Measurements from ENCODE around the gene AEN. TPM values are rescaled to one million over a fixed set of nuclear protein-coding genes. Genes with fewer than 3 reads are reported as not detected.
A peak's percentile ranks its signal among the peaks of the same experiment; 100 is the strongest.
"Not testable (repeated sequence)": the region's sequence is repeated elsewhere in the genome, so short reads cannot be mapped to it uniquely, and the experiment has no call there.

The AEN gene
- total RNA-seq, 1 experiment from 2014 or later: 67.6 TPM

DNA sequence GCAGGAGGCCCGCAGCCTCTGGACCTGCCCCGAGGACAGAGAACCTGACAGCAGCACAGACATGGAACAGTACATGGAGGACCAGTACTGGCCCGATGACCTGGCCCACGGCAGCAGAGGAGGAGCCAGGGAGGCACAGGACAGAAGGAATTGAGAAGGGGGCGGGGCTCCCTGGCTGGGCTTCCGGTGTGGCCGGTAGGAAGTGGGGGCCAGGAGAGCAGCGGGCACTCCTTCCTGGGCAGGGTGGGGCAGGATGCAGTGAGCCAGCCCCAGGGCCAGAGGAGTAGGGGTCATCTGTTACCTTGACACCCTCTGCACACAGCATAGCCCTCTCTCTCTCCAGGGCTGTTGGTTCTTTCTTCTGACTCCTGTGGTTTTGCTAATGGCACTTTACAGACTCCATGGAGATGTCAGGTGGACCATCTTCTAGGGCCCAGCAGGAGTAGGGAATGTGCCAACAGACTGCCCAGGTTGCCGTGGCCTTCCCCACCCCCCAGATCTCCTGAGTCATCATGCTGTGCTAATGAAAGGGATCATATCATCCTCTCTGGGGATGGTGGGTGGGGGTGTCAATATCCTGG, 9.1 kb downstream of the AEN start:
- H3K9me3 Mint-ChIP-seq (ENCODE audit: unreplicated experiment): no peaks in the 10 kb centered on the region
- peaks cover 36% of the 10 kb centered on the region for H3K4me1 Mint-ChIP-seq (ENCODE audit: insufficient read depth, unreplicated experiment)
- ChIA-PET POLR2A (interaction anchor here (0.7 to 1.1 kb wide), 2 partner anchors 8 to 165 kb away, joined by 3 to 5 read pairs; partner anchors contain the start of gene ISG20), CTCF (interaction anchor here (0.6 kb wide), 1 partner anchor 275 kb away, joined by 3 read pairs; no protein-coding TSS in a partner anchor)
- H3K27me3 Mint-ChIP-seq (ENCODE audit: insufficient read depth, unreplicated experiment): no peaks in the 10 kb centered on the region
- no peak for TF ChIP-seq CTCF (IDR thresholded peaks at IDR 0.05; ENCODE audit: unreplicated experiment)
- no peak overlapping the region for H3K4me3 Mint-ChIP-seq (ENCODE audit: unreplicated experiment)
- BruUV-seq (replicated peaks): no TSS peak
- DNase-seq (ENCODE audit: unreplicated experiment): peak; percentile 55
- peak overlapping the region; percentile 49 for H3K27ac Mint-ChIP-seq (ENCODE audit: low read depth, unreplicated experiment)
- intact Hi-C loops (cut with micrococcal nuclease): no loop called here
- H3K36me3 Mint-ChIP-seq (ENCODE audit: insufficient read depth, unreplicated experiment): peaks cover 89% of the 10 kb centered on the region

DNA sequence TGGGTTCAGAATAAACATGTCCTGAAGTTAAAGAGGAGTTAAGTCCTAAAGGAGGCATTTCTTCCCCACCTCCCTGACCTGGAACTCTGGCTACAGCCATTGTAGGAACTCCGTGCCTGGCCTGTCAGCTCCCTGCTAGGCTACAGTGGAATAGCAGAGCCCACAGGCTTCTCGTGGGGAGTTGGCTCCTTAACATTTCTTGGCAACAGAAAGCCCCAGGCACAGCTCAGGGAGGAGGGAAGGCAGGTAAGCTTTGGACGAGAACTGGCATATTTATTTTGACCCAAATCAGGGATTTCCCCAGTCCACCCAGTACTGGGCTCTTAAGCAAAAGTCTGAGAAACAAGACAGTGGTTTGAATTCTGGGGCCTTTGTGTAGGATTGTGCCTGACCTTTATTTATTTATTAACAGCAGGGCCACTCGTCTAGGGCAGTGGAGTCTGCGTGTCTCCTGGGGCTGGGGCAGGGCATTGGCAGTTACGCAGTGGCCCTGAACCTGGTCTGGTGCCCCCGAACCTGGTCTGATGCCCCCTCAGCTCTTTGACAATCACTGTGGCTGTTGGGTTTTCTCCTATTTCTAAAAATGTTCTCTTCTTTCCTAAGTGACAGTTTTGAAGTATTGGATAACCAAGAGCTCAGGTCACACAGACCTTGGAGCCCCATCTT, 9.8 kb downstream of the AEN start:
- intact Hi-C loops (cut with micrococcal nuclease): no loop called here
- Mint-ChIP-seq H3K36me3 (ENCODE audit: insufficient read depth, unreplicated experiment) (peaks cover 88% of the 10 kb centered on the region), H3K9me3 (ENCODE audit: unreplicated experiment) (no peaks in the 10 kb centered on the region), H3K27me3 (ENCODE audit: insufficient read depth, unreplicated experiment) (no peaks in the 10 kb centered on the region), H3K27ac (ENCODE audit: low read depth, unreplicated experiment) (peak overlapping the region; percentile 49), H3K4me3 (ENCODE audit: unreplicated experiment) (no peak overlapping the region), H3K4me1 (ENCODE audit: insufficient read depth, unreplicated experiment) (peaks cover 36% of the 10 kb centered on the region)
- no TSS peak for BruUV-seq (replicated peaks)
- POLR2A ChIA-PET: interaction anchor here (1.1 kb wide), 1 partner anchor 8 kb away, joined by 5 read pairs; the partner anchor contains the start of gene ISG20
- CTCF ChIA-PET: interaction anchor here (0.6 to 1.4 kb wide), 2 partner anchors 163 to 183 kb away, joined by 4 to 5 read pairs; partner anchors contain the start of genes MRPL46 and MRPS11
- no peak for DNase-seq (ENCODE audit: unreplicated experiment)
- TF ChIP-seq CTCF (IDR thresholded peaks at IDR 0.05; ENCODE audit: unreplicated experiment): no peak

- Mint-ChIP-seq H3K27me3 (ENCODE audit: insufficient read depth, unreplicated experiment) (no peaks in the 10 kb centered on the region), H3K27ac (ENCODE audit: low read depth, unreplicated experiment) (peak overlapping the region; percentile 49), H3K9me3 (ENCODE audit: unreplicated experiment) (no peaks in the 10 kb centered on the region), H3K4me3 (ENCODE audit: unreplicated experiment) (no peak overlapping the region), H3K4me1 (ENCODE audit: insufficient read depth, unreplicated experiment) (peaks cover 42% of the 10 kb centered on the region), H3K36me3 (ENCODE audit: insufficient read depth, unreplicated experiment) (peaks cover 81% of the 10 kb centered on the region)
- TF ChIP-seq CTCF (IDR thresholded peaks at IDR 0.05; ENCODE audit: unreplicated experiment): no peak
- DNase-seq (ENCODE audit: unreplicated experiment): no peak
- ChIA-PET POLR2A (interaction anchor here (2.2 kb wide), 1 partner anchor 10 kb away, joined by 8 read pairs; the partner anchor contains the start of gene AEN), CTCF (interaction anchor here (0.6 to 1.4 kb wide), 3 partner anchors 164 to 402 kb away, joined by 4 to 5 read pairs (median 4); partner anchors contain the start of genes MRPL46 and MRPS11)
- intact Hi-C loops (cut with micrococcal nuclease): no loop called here
- BruUV-seq (replicated peaks): no TSS peak
These were observed 10.4 kb downstream of the AEN start for GRCh38 chr15:88631464-88632028.

GRCh38 chr15:88632797-88633196, 11.7 kb downstream of the AEN start:
- H3K27me3 Mint-ChIP-seq (ENCODE audit: insufficient read depth, unreplicated experiment); H3K9me3 Mint-ChIP-seq (ENCODE audit: unreplicated experiment); intact Hi-C loops (cut with micrococcal nuclease); DNase-seq (ENCODE audit: unreplicated experiment); H3K4me3 Mint-ChIP-seq (ENCODE audit: unreplicated experiment); BruUV-seq (replicated peaks); H3K27ac Mint-ChIP-seq (ENCODE audit: low read depth, unreplicated experiment): not testable (repeated sequence)
- ChIA-PET CTCF (interaction anchor here (0.5 to 1.4 kb wide), 2 partner anchors 206 to 401 kb away, joined by 3 to 4 read pairs; no protein-coding TSS in a partner anchor), POLR2A (interaction anchor here (0.7 to 2.2 kb wide), 2 partner anchors 11 to 36 kb away, joined by 4 to 8 read pairs; partner anchors contain the start of gene AEN)
- Mint-ChIP-seq H3K36me3 (ENCODE audit: insufficient read depth, unreplicated experiment) (peaks cover 69% of the 10 kb centered on the region), H3K4me1 (ENCODE audit: insufficient read depth, unreplicated experiment) (peaks cover 41% of the 10 kb centered on the region)
